AG08396 (cell line): ENCODE results near the gene MCCD1.
"Not testable (repeated sequence)": the region's sequence is repeated elsewhere in the genome, so short reads cannot be mapped to it uniquely, and the experiment has no call there.

Experiments used
- DNase-seq: peaks from one replicate; pipeline ENCODE4 v3.0.0; 2012; ENCODE audit warnings: low spot score, mixed read lengths

Gene MCCD1

DNA sequence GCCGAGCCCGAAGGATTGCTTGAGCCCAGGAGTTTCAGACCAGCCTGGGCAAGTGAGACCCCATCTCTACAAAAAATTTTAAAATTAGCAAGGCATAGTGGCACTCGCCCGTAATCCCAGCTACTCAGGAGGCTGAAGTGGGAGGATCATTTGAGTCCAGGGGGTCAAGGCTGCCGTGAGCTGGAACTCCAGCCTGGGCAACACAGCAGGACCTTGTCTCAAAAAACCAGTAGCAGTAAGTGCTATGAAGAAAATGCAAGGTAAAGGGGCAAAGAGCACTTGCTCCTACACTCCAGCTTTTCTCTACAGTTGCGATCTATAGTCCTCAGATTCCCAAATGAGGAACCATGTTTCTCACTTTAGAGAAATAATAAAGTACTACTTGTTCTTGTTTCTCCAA is 14.9 kb downstream of the MCCD1 start:
- DNase-seq: no peak

DNA sequence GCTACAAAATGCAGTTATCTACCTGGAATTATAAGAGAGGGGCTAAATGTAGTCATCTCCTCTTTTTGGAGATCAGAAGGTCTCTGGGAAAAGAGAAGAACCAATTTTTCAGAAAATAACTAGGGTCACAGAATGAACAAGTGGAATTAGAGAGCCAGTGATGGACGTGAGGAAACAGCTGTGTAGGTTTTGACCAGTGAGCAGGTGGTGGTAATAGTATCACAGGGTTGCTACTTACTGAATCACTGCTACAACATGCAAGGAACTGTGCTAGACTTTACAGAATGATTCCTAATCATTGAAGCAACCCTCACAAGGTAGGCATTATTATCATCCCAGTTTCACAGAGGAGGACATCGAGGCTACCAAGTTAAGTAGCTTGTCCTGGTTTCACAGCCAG is 15.9 kb downstream of the MCCD1 start:
- DNase-seq: no peak

DNA sequence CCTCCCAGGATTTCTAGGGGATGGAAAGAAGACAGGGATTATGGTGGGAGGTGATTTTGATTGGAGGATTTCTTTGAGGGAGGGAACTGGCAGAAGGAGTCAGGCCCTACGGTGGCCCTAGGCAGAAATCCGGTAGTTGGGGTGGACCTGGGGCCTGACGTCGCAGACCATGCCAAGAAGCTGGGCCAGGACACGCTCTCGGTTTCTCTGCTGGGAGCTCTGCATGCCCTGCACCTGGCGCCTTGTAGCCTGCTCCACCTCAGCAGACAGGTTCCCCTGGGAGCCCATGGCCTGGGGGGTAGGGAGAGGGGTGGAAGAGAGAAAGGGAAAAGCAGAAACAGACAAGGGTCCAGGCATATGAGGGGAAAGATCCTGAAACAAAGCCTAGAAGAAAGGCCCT is 16.5 kb downstream of the MCCD1 start:
- no peak for DNase-seq

DNA sequence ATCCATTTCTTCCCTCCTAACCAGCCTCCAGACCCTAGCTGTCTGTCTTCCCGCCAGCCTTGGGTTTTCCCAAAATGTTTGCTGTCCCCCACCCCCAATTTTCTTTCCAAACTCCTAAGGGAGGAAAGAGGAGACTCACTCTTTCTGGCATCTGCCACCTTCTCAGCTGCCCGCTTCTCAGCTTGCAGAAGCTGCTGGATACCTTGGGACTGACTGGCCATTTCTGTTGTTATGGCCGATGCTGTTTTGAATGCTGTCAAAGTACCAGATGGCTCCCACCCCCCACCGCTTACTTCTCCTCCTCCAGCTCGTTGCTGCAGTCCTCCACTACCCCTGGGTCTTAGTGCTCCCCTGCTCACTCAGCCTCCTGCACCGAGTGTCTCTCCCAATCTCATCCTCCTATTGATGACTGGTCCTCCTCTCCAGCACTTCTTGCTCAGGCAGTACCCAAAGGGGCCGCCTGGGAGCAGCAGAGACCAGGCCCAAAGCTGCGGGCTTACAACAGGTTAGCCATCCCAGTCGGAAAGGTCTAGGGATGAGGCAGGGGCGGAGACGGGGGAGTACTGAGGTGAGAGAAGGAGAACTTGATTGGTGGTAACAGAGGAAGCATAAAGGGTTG is 17.7 kb downstream of the MCCD1 start, which contains the start of gene ATP6V1G2:
Gene ATP6V1G2, minus strand, starts transcription at position 270 of the 619 bp plus-strand sequence. Its CDS starts 49 bp downstream, at position 221.
- DNase-seq: peak; percentile 82

DNA sequence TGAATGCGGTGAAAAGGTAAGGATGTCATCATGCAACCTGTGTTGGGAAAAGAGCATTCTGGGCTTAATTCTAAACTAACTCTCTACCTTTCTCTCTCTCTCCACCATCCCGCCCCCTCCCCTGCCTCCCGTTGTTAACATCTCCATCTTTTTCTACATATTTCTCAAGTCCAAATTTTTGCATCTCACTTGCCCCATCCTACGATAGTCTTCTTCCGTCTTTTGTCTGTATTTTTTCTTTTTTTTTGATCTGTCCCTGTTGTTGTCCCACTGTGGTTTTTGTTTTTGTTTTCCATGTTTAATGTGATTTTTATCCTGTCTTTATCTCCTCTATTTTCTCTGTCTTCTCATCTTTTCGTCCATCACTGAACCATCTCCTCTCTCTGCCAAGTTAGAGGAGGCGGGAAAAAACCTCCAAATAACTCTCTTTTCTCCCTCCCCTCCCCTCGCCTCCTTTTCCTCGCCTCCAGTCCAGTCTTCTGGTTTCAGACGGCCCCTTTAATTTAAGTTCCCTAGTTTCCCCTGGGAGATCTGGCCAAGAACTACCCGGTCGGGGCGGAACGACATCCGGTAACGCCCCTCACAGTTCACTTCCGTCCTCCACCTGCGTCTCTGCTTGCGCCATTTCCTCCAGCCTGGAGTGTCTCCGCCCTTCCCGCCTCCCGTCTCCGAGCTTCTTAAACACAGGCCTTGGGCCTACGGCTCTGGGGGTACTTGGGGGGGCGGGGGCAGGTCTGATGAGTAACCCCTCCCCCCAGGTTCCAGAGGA is 18.4 kb downstream of the MCCD1 start, which contains the start of gene NFKBIL1:
Gene NFKBIL1, plus strand, starts transcription at position 651 of the 769 bp plus-strand sequence. Its CDS starts 87 bp downstream, at position 738.
- DNase-seq: peak; percentile 93

DNA sequence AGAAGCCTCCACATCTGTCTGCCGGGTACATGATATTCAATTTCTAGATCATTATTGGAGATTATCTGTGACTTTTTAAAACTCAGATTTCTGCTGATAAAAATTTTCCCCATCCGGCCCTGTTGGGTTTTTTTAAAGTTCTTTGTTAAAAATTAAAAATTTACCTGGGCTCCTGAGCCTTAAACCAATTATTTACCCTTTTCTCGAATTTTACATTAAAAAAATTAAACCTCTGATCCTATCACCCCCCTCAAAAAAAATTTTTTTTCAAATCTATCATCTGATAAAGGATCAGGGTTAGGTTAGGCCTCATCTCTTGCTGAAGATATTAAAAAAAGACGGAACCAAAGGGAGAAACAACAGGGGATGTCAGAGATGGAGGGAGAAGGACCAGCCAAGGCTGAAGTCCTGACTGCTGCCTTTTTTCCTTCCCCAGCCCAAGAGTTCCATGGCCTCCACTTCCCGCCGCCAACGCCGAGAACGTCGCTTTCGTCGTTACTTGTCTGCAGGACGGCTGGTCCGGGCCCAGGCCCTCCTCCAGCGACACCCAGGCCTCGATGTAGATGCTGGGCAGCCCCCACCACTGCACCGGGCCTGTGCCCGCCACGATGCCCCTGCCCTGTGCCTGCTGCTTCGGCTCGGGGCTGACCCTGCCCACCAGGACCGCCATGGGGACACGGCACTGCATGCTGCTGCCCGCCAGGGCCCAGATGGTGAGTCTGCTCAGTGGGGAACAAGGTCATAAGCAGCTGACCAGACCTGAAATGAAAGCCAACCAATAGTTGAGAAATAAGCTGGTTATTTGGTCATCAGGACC is 19.2 kb downstream of the MCCD1 start:
- DNase-seq: no peak

DNA sequence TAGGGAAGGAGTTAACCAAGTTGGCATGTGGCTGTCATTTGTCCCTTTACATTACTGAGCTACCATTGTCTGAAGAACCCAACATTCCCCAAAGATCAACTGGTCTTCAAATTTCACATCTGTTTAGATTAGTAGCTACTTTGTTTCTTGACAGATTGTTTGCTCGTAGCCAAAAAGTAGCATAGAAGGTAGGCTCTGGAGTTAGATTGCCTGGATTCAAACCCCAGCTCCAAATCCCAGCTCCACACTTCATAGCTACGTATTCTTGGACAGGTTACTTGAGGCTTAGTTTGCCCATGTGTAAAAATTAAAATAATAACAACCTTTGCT is 19.7 kb downstream of the MCCD1 start:
- DNase-seq: no peak

DNA sequence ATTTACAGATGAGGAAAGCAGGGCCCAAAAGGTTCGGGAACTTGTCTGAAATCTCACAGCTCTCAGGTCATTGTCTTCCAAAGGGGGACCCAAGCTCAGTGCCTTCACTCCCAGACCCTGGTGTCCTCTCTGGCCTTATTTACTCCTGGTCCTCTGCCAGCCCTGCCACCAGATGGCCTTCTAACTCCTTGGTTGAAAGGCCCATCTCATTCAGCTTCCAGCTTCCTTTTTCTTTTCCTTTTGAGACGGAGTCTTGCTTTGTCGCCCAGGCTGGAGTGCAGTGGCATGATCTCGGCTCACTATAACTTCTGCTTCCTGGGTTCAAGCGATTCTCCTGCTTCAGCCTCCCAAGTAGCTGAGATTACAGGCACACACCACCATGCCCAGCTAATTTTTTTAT is 22.6 kb downstream of the MCCD1 start:
- not testable (repeated sequence) for DNase-seq

DNA sequence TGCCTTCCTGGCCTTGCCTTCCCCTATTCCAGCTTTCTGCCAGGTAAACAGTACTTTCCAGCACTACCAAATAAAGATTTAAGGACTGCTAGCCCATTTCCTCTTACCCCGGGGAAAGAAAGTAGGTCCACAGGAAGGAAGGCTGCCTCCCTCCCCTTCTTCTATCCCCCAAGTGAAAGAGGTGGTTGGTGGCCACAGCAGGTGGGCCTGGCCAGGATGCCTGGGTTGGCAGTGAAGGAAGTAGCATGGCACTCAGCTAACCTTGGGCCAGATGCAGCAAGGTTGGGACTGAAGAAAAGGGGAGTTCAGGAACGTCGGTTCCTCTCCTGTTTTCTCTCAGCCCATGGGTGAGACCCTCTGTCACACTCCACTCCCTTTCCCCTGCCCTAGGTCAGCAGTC is 27.5 kb downstream of the MCCD1 start:
- DNase-seq: no peak

DNA sequence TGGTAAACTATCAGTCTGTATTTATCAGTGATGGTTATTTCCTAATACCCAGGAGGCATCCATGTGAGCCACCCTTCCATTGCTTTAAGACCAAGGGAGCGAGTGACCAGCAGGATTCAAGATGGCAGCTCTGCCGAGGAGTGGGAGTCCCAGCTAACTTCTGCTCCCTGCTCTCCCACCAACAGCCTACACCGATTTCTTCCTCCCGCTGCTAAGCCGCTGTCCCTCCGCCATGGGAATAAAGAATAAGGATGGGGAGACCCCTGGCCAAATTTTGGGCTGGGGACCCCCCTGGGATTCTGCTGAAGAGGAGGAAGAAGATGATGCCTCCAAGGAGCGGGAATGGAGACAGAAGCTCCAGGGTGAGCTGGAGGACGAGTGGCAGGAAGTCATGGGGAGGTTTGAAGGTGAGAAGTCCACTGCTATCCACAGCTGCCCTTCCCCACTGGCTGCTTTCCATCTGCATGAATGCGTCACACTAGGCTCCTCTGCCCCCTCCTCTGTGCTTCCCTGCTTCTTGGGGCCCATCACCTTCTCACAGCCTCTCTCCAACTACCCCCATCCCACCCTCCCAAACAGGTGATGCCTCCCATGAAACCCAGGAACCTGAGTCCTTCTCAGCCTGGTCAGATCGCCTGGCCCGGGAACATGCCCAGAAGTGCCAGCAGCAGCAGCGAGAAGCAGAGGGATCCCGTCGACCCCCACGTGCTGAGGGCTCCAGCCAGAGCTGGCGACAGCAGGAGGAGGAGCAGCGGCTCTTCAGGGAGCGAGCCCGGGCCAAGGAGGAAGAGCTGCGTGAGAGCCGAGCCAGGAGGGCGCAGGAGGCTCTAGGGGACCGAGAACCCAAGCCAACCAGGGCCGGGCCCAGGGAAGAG is 28.9 kb downstream of the MCCD1 start:
- no peak for DNase-seq

DNA sequence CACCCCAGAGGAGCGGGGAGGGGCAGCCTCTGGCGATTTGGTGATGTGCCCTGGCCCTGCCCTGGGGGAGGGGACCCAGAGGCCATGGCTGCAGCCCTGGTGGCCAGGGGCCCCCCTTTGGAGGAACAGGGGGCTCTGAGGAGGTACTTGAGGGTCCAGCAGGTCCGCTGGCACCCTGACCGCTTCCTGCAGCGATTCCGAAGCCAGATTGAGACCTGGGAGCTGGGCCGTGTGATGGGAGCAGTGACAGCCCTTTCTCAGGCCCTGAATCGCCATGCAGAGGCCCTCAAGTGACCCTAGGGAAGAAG is 29.5 kb downstream of the MCCD1 start:
- DNase-seq: no peak

DNA sequence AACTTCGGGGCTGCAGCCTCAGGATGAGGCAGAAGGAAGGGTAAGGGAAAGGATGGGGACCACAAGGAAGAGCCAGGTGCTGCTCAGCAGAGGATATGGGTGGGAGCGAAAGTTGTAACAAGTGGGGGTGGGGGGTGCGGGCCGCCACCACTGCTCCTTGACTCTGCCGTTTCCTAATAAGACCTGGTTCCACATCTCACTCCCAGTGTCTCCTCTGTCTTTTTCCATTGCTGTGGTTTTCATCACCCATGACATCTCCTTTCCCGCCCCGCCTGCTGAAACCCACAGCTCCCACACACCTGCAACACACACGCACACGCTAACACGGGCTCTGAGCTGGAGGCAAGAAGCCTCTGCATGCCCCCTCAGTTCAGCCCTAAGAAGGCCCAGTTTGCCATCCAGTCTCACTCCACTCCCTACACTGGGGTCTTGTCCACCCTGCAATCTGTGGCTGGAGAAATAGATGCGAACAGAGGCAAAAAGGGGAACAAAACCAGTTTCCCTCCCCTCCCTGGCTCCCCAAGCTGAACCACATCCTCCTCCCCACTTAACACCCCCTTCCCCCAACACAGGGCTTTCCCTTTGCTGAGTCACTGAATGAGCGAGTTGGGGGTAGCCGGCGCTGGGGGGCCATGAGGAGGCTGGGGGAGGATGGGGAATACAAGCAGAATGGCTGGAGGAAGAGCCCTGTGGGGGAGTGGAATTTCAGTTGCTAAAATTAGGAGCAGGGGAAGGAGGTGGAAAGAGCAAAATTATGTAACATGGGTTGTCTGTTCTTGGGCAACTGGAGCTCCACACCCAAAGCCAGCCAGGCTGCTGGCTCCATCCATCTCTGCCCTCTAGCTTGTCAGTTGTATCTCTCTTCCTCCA is 30.1 kb downstream of the MCCD1 start:
- DNase-seq: no peak

DNA sequence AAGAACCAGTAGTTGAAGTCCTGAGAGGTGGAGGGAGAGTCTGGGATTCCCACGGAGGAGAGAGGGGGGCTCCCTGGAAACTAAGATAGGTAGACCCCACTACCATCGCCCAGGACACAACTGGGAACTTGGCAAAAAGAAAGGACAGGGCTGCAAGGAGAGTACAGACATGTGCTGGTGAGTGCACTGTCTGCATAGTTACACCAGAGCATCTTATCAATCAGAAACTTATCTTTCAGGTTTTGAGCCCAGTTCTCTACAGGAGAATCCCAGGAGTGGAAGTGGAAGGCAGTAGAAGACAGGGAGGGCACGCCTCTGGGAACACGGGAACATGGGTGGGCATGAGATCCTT is 30.8 kb downstream of the MCCD1 start:
- DNase-seq: no peak

DNA sequence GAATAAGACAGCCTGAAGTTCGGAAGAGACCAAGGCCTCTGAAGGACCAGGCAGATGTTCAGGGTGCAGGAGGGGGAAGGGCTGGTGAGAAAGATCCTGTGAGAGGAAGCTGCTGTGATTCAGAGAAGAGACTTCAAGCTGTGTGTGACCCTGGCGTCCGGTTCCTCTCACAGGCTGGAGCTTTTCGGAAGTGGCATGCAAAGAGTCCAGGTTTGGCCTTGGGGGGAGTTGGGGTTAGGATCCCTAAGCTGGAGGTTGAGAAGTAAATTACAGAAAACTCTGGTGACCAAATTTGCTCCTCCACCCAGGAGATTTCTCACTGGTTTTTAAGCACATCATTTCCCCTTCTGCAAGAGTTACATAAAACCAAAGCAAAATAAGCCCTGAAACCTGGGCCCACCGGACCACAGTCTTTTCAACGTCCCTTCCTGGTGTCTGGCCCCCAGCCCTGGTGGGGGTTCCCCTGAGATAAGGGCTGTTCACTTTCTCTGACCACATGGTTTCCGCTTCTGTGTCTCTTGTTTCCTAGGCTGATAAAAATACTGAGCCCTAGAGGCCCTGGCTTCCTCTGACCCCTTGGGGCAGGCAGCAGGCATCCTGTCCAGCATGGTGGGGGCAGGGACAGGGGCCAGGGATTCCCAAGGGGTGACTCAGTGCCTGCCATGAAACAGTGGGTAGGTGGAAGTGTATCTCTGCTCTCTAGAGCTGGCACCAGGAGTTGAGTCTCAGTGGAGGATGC is 31.4 kb downstream of the MCCD1 start:
- DNase-seq: peak; percentile 74

DNA sequence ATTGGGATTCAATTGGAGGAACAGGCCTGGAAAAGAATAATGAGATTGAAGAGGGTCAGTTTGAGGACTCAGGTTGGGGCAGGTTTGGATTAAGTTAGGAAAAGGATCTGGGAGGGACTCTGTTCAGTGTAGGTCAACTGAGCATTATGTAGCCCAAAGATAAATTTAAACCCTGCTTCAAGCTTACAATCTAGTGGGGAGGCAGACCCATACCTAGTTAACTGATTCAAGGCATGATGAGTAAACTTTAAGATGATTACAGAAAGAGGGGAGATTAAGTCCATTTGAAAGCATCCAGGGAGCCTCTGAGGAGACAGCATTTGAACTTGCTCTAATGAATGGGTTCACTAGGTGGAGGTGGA is 31.9 kb downstream of the MCCD1 start:
- DNase-seq: no peak

DNA sequence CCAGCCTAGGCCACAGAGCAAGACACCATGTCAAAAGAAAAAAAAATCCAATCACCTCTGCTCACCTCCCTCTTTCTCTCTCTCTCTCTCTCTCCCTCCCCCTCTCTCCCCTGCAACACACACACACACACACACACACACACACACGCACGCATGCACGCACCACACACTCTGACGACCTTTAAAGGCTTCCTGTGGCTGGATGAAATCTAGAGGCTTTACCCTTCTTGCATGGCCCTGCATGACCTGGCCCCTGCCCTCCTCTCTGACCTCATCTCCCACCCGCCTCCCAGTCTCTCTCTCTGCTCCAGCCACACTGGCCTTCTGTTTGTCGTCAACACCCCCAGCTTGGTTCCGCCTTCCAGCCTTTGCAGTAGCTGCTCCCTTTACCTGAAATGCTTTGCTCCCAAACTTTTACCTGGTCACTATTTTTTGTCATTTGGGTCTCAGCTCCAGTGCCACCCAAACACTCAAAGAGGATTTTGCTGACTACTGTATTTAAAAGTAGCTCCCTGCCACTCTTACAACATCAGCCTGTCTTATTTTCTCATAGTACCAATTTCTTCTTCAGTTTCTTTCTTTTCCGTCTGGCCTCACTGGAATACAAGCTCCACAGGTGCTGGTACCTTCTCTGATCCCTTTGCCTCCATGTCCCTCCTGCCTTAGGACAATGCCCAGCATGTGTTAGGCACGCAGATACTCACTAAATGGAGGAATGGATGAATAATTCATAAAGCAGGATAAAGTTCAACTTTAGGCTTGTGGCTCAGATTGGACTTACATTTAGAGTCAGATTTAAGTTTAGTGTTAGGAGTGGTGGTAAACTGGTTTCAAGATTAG is 39.0 kb downstream of the MCCD1 start:
- no peak for DNase-seq

DNA sequence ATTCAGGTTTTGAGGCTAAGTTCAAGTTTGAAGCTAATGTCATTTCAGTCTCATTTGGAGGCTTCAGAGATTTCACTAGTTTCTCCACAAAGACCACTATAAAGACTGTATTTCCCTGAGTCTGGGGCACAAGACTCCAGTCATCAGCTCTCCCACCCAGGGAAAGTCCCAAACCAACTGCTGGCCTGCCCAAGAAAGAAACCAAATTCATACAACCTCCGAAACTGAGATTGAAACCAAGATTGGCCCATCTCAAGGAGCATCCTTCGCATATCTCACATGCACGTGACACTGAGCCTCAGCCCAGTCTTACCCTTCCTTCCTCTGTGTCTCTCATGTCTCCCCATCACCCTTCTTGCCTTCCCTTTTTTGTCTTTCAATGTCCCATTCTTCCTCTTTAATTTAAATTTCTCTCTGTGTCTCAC is 39.8 kb downstream of the MCCD1 start:
- DNase-seq: no peak

DNA sequence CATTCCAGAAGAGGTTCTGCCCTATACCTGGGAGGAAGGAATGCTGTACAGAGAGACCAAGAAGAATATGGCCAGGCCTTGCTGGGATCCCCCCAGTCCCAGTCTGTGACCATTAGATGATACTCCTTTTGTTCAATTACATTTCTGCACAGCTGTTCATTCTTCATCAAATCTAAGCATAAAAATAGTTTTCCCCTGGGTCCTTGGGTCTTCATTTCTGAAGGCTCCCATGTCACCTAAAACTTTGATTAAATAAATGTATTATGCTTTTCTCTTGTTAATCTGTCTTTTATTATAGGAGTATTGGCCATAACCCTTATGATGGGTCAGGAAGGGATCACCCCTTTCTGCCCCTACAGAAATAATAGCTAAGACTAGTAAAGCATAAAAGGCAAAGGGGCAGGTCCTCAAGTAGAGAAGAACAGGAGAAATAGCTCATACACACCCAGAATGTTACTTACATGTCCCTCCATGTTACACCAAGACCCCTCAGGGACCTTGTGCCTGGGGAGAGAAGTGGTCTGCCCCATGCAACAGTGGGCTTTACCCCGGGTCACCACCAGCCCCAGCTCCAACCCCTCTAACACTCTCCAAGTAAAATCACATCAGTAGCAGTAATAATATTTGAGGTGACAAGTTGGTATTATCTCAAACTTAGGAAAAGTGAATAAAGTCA is 41.2 kb downstream of the MCCD1 start:
- DNase-seq: no peak
